Breast epithelium (tissue), 3 donors: Measurements from ENCODE around the gene CCDC9B.

Experiments
- POLR2A ChIP-seq: fragments of 450-650 bp; IDR thresholded peaks from one replicate; pipeline ENCODE4 v1.6.1; 2016; ENCODE audit warnings: antibody characterized with exemption, mild to moderate bottlenecking, moderate library complexity
- POLR2AphosphoS5 ChIP-seq, 3 donors: sonication (generic); formaldehyde crosslinking; IDR thresholded peaks; one replicate each; pipeline ENCODE4 v1.6.1; 2017; ENCODE audit warnings: antibody characterized with exemption in 3 of 3
- TF ChIP-seq, protein P1 (sequence below), 3 donors: fragments of 450-650 bp; IDR thresholded peaks; one replicate each; pipeline ENCODE4 v1.5.1; 2016 to 2017; ENCODE audit warnings: antibody characterized with exemption in 3 of 3, mild to moderate bottlenecking in 3 of 3, moderate library complexity in 3 of 3

DNA sequence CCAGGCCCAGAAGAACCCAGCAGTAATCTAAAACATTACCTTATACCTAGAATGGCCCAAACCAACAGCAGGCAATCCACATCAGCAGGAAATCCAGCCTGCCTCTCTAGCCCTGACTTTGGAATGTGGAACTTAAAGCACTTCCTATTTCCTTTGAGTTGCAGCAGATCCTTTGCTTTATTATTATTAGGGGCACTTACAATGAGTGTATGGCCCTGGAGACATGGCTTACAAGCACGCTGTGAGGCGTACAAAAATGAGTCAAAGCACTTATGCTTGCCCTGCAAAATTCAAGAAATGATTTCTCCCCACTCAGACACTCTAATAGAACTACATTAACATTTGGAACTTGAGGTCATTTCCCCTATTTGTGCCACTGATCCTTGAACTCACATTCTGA is 32.2 kb upstream of the CCDC9B start:
- TF ChIP-seq, protein P1, sequence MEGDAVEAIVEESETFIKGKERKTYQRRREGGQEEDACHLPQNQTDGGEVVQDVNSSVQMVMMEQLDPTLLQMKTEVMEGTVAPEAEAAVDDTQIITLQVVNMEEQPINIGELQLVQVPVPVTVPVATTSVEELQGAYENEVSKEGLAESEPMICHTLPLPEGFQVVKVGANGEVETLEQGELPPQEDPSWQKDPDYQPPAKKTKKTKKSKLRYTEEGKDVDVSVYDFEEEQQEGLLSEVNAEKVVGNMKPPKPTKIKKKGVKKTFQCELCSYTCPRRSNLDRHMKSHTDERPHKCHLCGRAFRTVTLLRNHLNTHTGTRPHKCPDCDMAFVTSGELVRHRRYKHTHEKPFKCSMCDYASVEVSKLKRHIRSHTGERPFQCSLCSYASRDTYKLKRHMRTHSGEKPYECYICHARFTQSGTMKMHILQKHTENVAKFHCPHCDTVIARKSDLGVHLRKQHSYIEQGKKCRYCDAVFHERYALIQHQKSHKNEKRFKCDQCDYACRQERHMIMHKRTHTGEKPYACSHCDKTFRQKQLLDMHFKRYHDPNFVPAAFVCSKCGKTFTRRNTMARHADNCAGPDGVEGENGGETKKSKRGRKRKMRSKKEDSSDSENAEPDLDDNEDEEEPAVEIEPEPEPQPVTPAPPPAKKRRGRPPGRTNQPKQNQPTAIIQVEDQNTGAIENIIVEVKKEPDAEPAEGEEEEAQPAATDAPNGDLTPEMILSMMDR (IDR thresholded peaks at IDR 0.05) = no peak
- TF ChIP-seq POLR2A = no peak
- TF ChIP-seq POLR2AphosphoS5 (IDR thresholded peaks at IDR 0.05) = no peak
